K562 (cell line): ENCODE results near the gene CD4. TPM values are rescaled to one million over a fixed set of nuclear protein-coding genes. Genes with fewer than 3 reads are reported as not detected.

Experiments used
- ATAC-seq: fragments of 200-7000 bp; cut with Tn5 transposase; 3 replicates; pipeline ENCODE4 v1.9.1; 2020; ENCODE audit warnings: moderate library complexity
- BruUV-seq: library from RNA; stranded (reverse); fragments of 400-500 nt; replicated peaks from 2 replicates; lab custom pipeline; 2021; lab: Mats Ljungman, UMichigan
- CTCF ChIA-PET: fragments of 300-600 bp; formaldehyde crosslinking; extraction: SDS; loops from one replicate; lab custom pipeline; 2021; ENCODE audit warnings: low intra/inter-chr PET ratio; lab: Yijun Ruan, JAX
- POLR2A ChIA-PET: fragments of 300-600, 350-650 bp; sonication (Branson Sonifier 250); formaldehyde crosslinking; extraction: SDS; loops from one replicate; lab custom pipeline; 2021; ENCODE audit warnings: antibody characterized with exemption, inconsistent platforms; lab: Yijun Ruan, JAX
- DNase-seq, 4 experiments: peaks; one replicate each; pipeline versions ENCODE4 v3.0.0 to v3.0.0-alpha.2; 2011 to 2018; ENCODE audit warnings: low spot score in 3 of 4, mixed read lengths in 3 of 4; ENCODE audit errors: extremely low read depth in 1 of 4
- FAIRE-seq: peaks from 2 replicates; lab custom pipeline; 2011; peaks lifted over from hg19 to GRCh38; lab: Jason Lieb, UNC
- H2AFZ ChIP-seq: 2 replicates; pipeline ENCODE4 v1.6.0; 2011; ENCODE audit warnings: low read depth, low read length, control low read depth, inconsistent platforms
- H3K27ac ChIP-seq: fragments of 200-600 bp; 3 replicates; pipeline ENCODE4 v1.8.0; 2011; ENCODE audit warnings: low read depth, mild to moderate bottlenecking, control low read depth, inconsistent platforms, low read length, moderate library complexity, mixed read lengths; ENCODE audit errors: extremely low read depth
- H3K27me3 ChIP-seq, 2 experiments: fragments of 300-600 bp in 1 of 2; 2 replicates in 1 of 2; 3 replicates in 1 of 2; pipeline versions ENCODE4 v1.6.0 to v1.8.0; 2011; ENCODE audit warnings: inconsistent platforms in 2 of 2, low read length in 2 of 2, mild to moderate bottlenecking in 1 of 2, mixed read lengths in 1 of 2, moderate library complexity in 1 of 2; ENCODE audit not compliant: control insufficient read depth in 2 of 2, insufficient read depth in 2 of 2
- H3K36me3 ChIP-seq: fragments of 300-600 bp; 3 replicates; pipeline ENCODE4 v1.8.0; 2011; ENCODE audit warnings: mild to moderate bottlenecking, low read length, inconsistent platforms; ENCODE audit not compliant: control insufficient read depth, insufficient read depth
- H3K4me1 ChIP-seq, 2 experiments: fragments of 200-600 bp in 1 of 2; replicated peaks in 1 of 2; 2 replicates in 1 of 2; 3 replicates in 1 of 2; pipeline versions ENCODE4 v1.5.1 to v1.8.0; 2011; ENCODE audit warnings: inconsistent platforms in 2 of 2, low read length in 2 of 2, mild to moderate bottlenecking in 1 of 2, mixed read lengths in 1 of 2, moderate library complexity in 1 of 2; ENCODE audit not compliant: control insufficient read depth in 2 of 2, insufficient read depth in 2 of 2
- H3K4me2 ChIP-seq: 2 replicates; pipeline ENCODE4 v1.6.1; 2011; ENCODE audit warnings: low read length, control low read depth, inconsistent platforms, mixed read lengths; ENCODE audit not compliant: insufficient read depth
- H3K4me3 ChIP-seq: fragments of 200-600 bp; sonication (generic), shearing (Covaris generic); 2 replicates; pipeline ENCODE4 v1.5.1; 2016; ENCODE audit warnings: control low read depth, inconsistent platforms
- H3K79me2 ChIP-seq: fragments of 200-600 bp; 3 replicates; pipeline ENCODE4 v1.8.0; 2011; ENCODE audit warnings: low read length, inconsistent platforms; ENCODE audit not compliant: control insufficient read depth, insufficient read depth
- H3K9ac ChIP-seq, 2 experiments: 2 replicates each; pipeline versions ENCODE4 v1.6.0 to v1.6.1; 2011; ENCODE audit warnings: low read depth in 2 of 2, low read length in 2 of 2, control low read depth in 1 of 2, inconsistent platforms in 1 of 2, mild to moderate bottlenecking in 1 of 2, mixed read lengths in 1 of 2; ENCODE audit not compliant: insufficient read depth in 1 of 2
- H3K9me1 ChIP-seq: one replicate; pipeline ENCODE4 v1.6.0; 2011; ENCODE audit warnings: inconsistent platforms, mild to moderate bottlenecking, low read length, moderate library complexity; ENCODE audit not compliant: control insufficient read depth, insufficient read depth
- H3K9me3 ChIP-seq: replicated peaks from 2 replicates; pipeline ENCODE4 v1.5.1; 2011; ENCODE audit warnings: low read depth, low read length, inconsistent platforms; ENCODE audit not compliant: control insufficient read depth, insufficient read depth
- H4K20me1 ChIP-seq: replicated peaks from 2 replicates; pipeline ENCODE4 v1.6.1; 2011; ENCODE audit warnings: low read length, inconsistent platforms, mixed read lengths; ENCODE audit not compliant: control insufficient read depth, insufficient read depth
- ARNT ChIP-seq, 2 experiments: fragments of 450-650 bp; IDR thresholded peaks; 2 replicates each; pipeline ENCODE4 v1.6.1; 2016; ENCODE audit warnings: mild to moderate bottlenecking in 1 of 2
- CEBPG ChIP-seq, 3 experiments: fragments of 200-800 bp in 1 of 3; sonication (Bioruptor generic) in 1 of 3; sonication (generic) in 1 of 3; formaldehyde crosslinking in 1 of 3; IDR thresholded peaks in 2 of 3; conservative IDR thresholded peaks in 1 of 3; 2 replicates each; pipeline versions ENCODE4 v1.6.1 to v1.8.0; 2016 to 2022; ENCODE audit warnings: missing compliant biosample characterization in 2 of 3, missing genetic modification characterization in 2 of 3, mild to moderate bottlenecking in 1 of 3, missing genetic modification reagents in 1 of 3
- EGR1 ChIP-seq: fragments of 450-650 bp; conservative IDR thresholded peaks from 2 replicates; pipeline ENCODE4 v1.6.1; 2017; ENCODE audit warnings: mild to moderate bottlenecking
- EHMT2 ChIP-seq: fragments of 450-650 bp; IDR thresholded peaks from 2 replicates; pipeline ENCODE4 v1.6.1; 2018; ENCODE audit warnings: antibody characterized with exemption
- GATAD2B ChIP-seq: fragments of 450-650 bp; IDR thresholded peaks from 2 replicates; pipeline ENCODE4 v1.6.1; 2017; ENCODE audit warnings: mild to moderate bottlenecking, borderline replicate concordance
- HNRNPK ChIP-seq: fragments of 200-400 bp; formaldehyde crosslinking; IDR thresholded peaks from one replicate; pipeline ENCODE4 v1.6.1; 2018; ENCODE audit warnings: mild to moderate bottlenecking, low read depth, low read length; ENCODE audit not compliant: poor library complexity, severe bottlenecking
- POLR2A ChIP-seq: fragments of 450-650 bp; conservative IDR thresholded peaks from 2 replicates; pipeline ENCODE4 v1.6.1; 2016
- POLR2B ChIP-seq: fragments of 450-650 bp; IDR thresholded peaks from 2 replicates; pipeline ENCODE4 v1.6.1; 2018; ENCODE audit warnings: low read depth; ENCODE audit not compliant: partially characterized antibody
- TFAP4 ChIP-seq: sonication (generic); formaldehyde crosslinking; IDR thresholded peaks from 2 replicates; pipeline ENCODE4 v1.8.0; 2022; ENCODE audit warnings: missing genetic modification reagents, mild to moderate bottlenecking, moderate library complexity, borderline replicate concordance
- U2AF2 ChIP-seq: fragments of 200-400 bp; formaldehyde crosslinking; optimal IDR thresholded peaks from 2 replicates; pipeline ENCODE3; 2017; ENCODE audit warnings: low read depth, mild to moderate bottlenecking, low read length
- ZNF586 ChIP-seq: fragments of 450-650 bp; formaldehyde crosslinking; conservative IDR thresholded peaks from 2 replicates; pipeline ENCODE4 v1.4.0; 2020; ENCODE audit warnings: mild to moderate bottlenecking, moderate library complexity
- WGBS: fragments of 100-300 bp; shearing (Covaris generic); methylation state at CpG from one replicate; pipeline ENCODE4 v1.1.6; 2016; ENCODE audit warnings: low coverage, mixed read lengths; ENCODE audit not compliant: insufficient coverage; ENCODE audit errors: missing lambda C conversion rate; 5-methylcytosine and 5-hydroxymethylcytosine counted together
- in situ Hi-C: fragments of 300-500 bp; cut with MboI; formaldehyde crosslinking; loops from 4 replicates; pipeline ENCODE4 v1.15.0; 2018; ENCODE audit warnings: inconsistent platforms, mixed read lengths
- intact Hi-C: fragments of 100-400 bp; cut with micrococcal nuclease; formaldehyde crosslinking; loops from 2 replicates; pipeline ENCODE4 v1.14.2; 2022
- polyA plus RNA-seq, 8 experiments: library from polyadenylated mRNA; depleted of rRNA in 4 of 8; stranded (reverse) in 5 of 8; unstranded in 3 of 8; fragments of >200 nt; fragmentation: Nextera tagmentation in 2 of 8; fragmentation: Illumina TruSeq in 1 of 8; extraction: Ambion mirVana in 2 of 8; extraction: Trizol in 1 of 8; gene quantifications; 2 replicates each; pipeline versions ENCODE4 v1.2.1 to v1.2.3, GENCODE V29; 2011 to 2014; ENCODE audit warnings: inconsistent platforms in 1 of 8, missing spikeins in 1 of 8
- total RNA-seq, 7 experiments: library from RNA; depleted of rRNA in 6 of 7; stranded (reverse); fragments of >200 nt in 6 of 7; fragmentation: Illumina TruSeq in 2 of 7; extraction: Trizol in 2 of 7; gene quantifications; 2 replicates each; pipeline versions ENCODE4 v1.2.1 to v1.2.3, GENCODE V29; 2011 to 2021; ENCODE audit warnings: low replicate concordance in 1 of 7

The CD4 gene
- total and polyA plus RNA-seq, 9 of the 15 experiments (the other 6 are each of a cell fraction or from before 2014, with no cell fraction given) = 0.06 to 0.27 (median 0.09) TPM; not detected in 5

GRCh38 chr12:6846316-6846869 is 57.1 kb downstream of the CD4 start:
- Histone ChIP-seq H3K4me3 (no peak overlapping the region), H3K9me1 (no peaks in the 10 kb centered on the region), H3K4me1 (peaks cover 15 to 27% of the 10 kb centered on the region in 2 experiments; a peak in 4 of 5 replicates), H3K36me3 (peaks cover 79% of the 10 kb centered on the region; the same call in 2 of the 3 replicates), H3K27ac (no peak overlapping the region), H3K9ac (no peak overlapping the region), H3K27me3 (no peaks in the 10 kb centered on the region), H3K9me3 (no peaks in the 10 kb centered on the region), H2AFZ (no peak overlapping the region), H3K4me2 (no peak overlapping the region), H3K79me2 (peaks cover 26% of the 10 kb centered on the region), H4K20me1 (no peaks in the 10 kb centered on the region)
- FAIRE-seq (no peak), DNase-seq (no peak), ATAC-seq (no peak)
- BruUV-seq = no TSS peak
- POLR2A ChIA-PET = interaction anchor here (0.6 to 0.7 kb wide), 3 partner anchors 9 to 94 kb away, joined by 3 read pairs; no protein-coding TSS in a partner anchor
- intact Hi-C loops (no loop called here), in situ Hi-C loops (no loop called here)
- TF ChIP-seq HNRNPK = no peak
- no peak for TF ChIP-seq U2AF2
- TF ChIP-seq GATAD2B = no peak
- TF ChIP-seq EHMT2 = no peak
- TF ChIP-seq ZNF586 = no peak
- TF ChIP-seq ARNT (IDR thresholded peaks at IDR 0.05) = no peak
- TF ChIP-seq POLR2A = 0 out of 2 replicates have a peak, but pooled peaks have one; percentile 29
- peak; percentile 47; the same call in 1 of the 2 replicates for TF ChIP-seq EGR1
- peak; percentile 35 for TF ChIP-seq POLR2B
- TF ChIP-seq TFAP4 (CRISPR knock-in tag) = 0 out of 2 replicates have a peak, but pooled peaks have one; percentile 22
- TF ChIP-seq CEBPG (CRISPR knock-in tag; IDR thresholded peaks at IDR 0.05) = no peak
- no peak for TF ChIP-seq CEBPG (tag; conservative IDR thresholded peaks at IDR 0.05 in 1 of 2, IDR thresholded peaks at IDR 0.05 in 1 of 2)
- CTCF ChIA-PET = no interaction called here
- WGBS = 74% methylated on average over 5 of the region's 7 CpGs
